ENCODE results near the gene S100A14. TPM values are rescaled to one million over a fixed set of nuclear protein-coding genes. Genes with fewer than 3 reads are reported as not detected.

Gene S100A14
- total and polyA plus RNA-seq, 4 donors: 1.7 to 4.4 (median 3.3) TPM

DNA sequence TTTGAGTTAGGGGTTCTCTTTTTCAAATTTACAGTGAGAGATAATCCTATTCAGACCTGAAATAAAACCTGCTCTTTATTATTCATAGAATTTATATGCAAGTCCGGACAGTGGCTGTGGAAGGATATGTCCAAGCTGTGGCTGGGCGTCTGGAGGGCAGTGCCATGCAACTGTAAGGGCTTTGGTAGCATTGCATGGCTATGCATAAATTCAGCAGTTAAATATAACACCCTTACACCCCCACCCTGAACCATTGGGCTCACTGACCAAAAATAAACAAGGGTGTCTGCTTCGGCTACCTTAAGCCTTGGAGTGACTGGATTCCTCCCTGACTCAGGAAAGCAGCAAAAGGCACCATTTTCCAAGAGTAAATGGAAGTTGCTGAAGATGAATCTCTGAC, 23.2 kb upstream of the S100A14 start:
- H3K9me3 ChIP-seq (ENCODE audit: control insufficient read depth in 4 of 4, low read length in 3 of 4): no peaks in the 10 kb centered on the region
- peaks cover 16 to 61% (median 52%) of the 10 kb centered on the region in 4 donors for H3K36me3 ChIP-seq (ENCODE audit: control insufficient read depth in 4 of 4, insufficient read depth in 3 of 4, low read depth in 1 of 4, low read length in 3 of 4)
- TF ChIP-seq FOXA1 (IDR thresholded peaks at IDR 0.05) (no peak), RAD21 (IDR thresholded peaks at IDR 0.05) (no peak), YY1 (IDR thresholded peaks at IDR 0.05) (no peak)
- H3K9ac ChIP-seq (ENCODE audit: low read depth in 1 of 2, low read length in 2 of 2): no peak overlapping the region
- WGBS: 92% methylated on average over 3 of the region's 3 CpGs
- H3K4me1 ChIP-seq (ENCODE audit: control insufficient read depth in 4 of 4, insufficient read depth in 4 of 4, low read length in 3 of 4): peaks cover 13 to 36% (median 18%) of the 10 kb centered on the region in 4 donors
- no peak for DNase-seq (ENCODE audit: low spot score)
- no peak overlapping the region for H3K27ac ChIP-seq (ENCODE audit: low read depth in 1 of 2, low read length in 2 of 2)
- H3K4me3 ChIP-seq (ENCODE audit: low read depth in 1 of 3, low read length in 3 of 3): no peak overlapping the region
- H3K27me3 ChIP-seq (ENCODE audit: control insufficient read depth in 4 of 4, insufficient read depth in 4 of 4, low read length in 3 of 4): no peaks in the 10 kb centered on the region

DNA sequence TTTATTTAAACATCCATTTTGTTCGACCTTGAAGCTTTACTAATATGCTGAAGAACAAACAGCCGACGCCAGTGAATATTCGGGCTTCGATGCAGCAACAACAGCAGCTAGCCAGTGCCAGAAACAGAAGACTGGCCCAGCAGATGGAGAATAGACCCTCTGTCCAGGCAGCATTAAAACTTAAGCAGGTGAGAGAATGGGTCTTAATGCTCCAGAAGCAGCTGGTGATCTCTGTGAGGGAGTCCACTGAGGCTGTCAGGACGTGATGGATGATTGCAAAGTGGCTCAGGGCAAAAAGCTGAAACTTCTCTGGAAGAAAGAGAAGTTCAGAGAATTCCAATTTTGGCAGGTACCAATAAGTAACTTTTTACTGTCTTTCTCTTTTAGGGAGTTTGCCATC, 22.1 kb upstream of the S100A14 start:
- Histone ChIP-seq H3K27ac (ENCODE audit: low read depth in 1 of 2, low read length in 2 of 2) (no peak overlapping the region), H3K9ac (ENCODE audit: low read depth in 1 of 2, low read length in 2 of 2) (no peak overlapping the region), H3K9me3 (ENCODE audit: control insufficient read depth in 4 of 4, low read length in 3 of 4) (no peaks in the 10 kb centered on the region), H3K27me3 (ENCODE audit: control insufficient read depth in 4 of 4, insufficient read depth in 4 of 4, low read length in 3 of 4) (no peaks in the 10 kb centered on the region), H3K36me3 (ENCODE audit: control insufficient read depth in 4 of 4, insufficient read depth in 3 of 4, low read depth in 1 of 4, low read length in 3 of 4) (peaks cover 16 to 60% (median 51%) of the 10 kb centered on the region in 4 donors), H3K4me1 (ENCODE audit: control insufficient read depth in 4 of 4, insufficient read depth in 4 of 4, low read length in 3 of 4) (peaks cover 7 to 33% (median 15%) of the 10 kb centered on the region in 4 donors), H3K4me3 (ENCODE audit: low read depth in 1 of 3, low read length in 3 of 3) (no peak overlapping the region)
- no peak for TF ChIP-seq HNF4A (conservative IDR thresholded peaks at IDR 0.05)
- TF ChIP-seq FOXA2 (IDR thresholded peaks at IDR 0.05): no peak
- no peak for TF ChIP-seq TAF1 (conservative IDR thresholded peaks at IDR 0.05)
- TF ChIP-seq RXRA (IDR thresholded peaks at IDR 0.05): no peak
- TF ChIP-seq, protein P1, sequence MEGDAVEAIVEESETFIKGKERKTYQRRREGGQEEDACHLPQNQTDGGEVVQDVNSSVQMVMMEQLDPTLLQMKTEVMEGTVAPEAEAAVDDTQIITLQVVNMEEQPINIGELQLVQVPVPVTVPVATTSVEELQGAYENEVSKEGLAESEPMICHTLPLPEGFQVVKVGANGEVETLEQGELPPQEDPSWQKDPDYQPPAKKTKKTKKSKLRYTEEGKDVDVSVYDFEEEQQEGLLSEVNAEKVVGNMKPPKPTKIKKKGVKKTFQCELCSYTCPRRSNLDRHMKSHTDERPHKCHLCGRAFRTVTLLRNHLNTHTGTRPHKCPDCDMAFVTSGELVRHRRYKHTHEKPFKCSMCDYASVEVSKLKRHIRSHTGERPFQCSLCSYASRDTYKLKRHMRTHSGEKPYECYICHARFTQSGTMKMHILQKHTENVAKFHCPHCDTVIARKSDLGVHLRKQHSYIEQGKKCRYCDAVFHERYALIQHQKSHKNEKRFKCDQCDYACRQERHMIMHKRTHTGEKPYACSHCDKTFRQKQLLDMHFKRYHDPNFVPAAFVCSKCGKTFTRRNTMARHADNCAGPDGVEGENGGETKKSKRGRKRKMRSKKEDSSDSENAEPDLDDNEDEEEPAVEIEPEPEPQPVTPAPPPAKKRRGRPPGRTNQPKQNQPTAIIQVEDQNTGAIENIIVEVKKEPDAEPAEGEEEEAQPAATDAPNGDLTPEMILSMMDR (IDR thresholded peaks at IDR 0.05; ENCODE audit: low read depth, low read length, missing input control): no peak
- TF ChIP-seq EGR1 (IDR thresholded peaks at IDR 0.05; ENCODE audit: low read depth in 2 of 2): no peak
- TF ChIP-seq, protein P2, sequence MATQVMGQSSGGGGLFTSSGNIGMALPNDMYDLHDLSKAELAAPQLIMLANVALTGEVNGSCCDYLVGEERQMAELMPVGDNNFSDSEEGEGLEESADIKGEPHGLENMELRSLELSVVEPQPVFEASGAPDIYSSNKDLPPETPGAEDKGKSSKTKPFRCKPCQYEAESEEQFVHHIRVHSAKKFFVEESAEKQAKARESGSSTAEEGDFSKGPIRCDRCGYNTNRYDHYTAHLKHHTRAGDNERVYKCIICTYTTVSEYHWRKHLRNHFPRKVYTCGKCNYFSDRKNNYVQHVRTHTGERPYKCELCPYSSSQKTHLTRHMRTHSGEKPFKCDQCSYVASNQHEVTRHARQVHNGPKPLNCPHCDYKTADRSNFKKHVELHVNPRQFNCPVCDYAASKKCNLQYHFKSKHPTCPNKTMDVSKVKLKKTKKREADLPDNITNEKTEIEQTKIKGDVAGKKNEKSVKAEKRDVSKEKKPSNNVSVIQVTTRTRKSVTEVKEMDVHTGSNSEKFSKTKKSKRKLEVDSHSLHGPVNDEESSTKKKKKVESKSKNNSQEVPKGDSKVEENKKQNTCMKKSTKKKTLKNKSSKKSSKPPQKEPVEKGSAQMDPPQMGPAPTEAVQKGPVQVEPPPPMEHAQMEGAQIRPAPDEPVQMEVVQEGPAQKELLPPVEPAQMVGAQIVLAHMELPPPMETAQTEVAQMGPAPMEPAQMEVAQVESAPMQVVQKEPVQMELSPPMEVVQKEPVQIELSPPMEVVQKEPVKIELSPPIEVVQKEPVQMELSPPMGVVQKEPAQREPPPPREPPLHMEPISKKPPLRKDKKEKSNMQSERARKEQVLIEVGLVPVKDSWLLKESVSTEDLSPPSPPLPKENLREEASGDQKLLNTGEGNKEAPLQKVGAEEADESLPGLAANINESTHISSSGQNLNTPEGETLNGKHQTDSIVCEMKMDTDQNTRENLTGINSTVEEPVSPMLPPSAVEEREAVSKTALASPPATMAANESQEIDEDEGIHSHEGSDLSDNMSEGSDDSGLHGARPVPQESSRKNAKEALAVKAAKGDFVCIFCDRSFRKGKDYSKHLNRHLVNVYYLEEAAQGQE (IDR thresholded peaks at IDR 0.05): no peak
- TF ChIP-seq SP1 (IDR thresholded peaks at IDR 0.05): no peak
- no peak for TF ChIP-seq RAD21 (IDR thresholded peaks at IDR 0.05)
- TF ChIP-seq, protein P3, sequence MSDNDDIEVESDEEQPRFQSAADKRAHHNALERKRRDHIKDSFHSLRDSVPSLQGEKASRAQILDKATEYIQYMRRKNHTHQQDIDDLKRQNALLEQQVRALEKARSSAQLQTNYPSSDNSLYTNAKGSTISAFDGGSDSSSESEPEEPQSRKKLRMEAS (IDR thresholded peaks at IDR 0.05): no peak
- TF ChIP-seq, protein P4, sequence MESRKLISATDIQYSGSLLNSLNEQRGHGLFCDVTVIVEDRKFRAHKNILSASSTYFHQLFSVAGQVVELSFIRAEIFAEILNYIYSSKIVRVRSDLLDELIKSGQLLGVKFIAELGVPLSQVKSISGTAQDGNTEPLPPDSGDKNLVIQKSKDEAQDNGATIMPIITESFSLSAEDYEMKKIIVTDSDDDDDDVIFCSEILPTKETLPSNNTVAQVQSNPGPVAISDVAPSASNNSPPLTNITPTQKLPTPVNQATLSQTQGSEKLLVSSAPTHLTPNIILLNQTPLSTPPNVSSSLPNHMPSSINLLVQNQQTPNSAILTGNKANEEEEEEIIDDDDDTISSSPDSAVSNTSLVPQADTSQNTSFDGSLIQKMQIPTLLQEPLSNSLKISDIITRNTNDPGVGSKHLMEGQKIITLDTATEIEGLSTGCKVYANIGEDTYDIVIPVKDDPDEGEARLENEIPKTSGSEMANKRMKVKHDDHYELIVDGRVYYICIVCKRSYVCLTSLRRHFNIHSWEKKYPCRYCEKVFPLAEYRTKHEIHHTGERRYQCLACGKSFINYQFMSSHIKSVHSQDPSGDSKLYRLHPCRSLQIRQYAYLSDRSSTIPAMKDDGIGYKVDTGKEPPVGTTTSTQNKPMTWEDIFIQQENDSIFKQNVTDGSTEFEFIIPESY (IDR thresholded peaks at IDR 0.05): no peak
- no peak for TF ChIP-seq HNF4G (IDR thresholded peaks at IDR 0.05)
- TF ChIP-seq, protein P5, sequence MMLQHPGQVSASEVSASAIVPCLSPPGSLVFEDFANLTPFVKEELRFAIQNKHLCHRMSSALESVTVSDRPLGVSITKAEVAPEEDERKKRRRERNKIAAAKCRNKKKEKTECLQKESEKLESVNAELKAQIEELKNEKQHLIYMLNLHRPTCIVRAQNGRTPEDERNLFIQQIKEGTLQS (IDR thresholded peaks at IDR 0.05): no peak
- WGBS: 82% methylated on average over 6 of the region's 6 CpGs
- DNase-seq (ENCODE audit: low spot score): no peak
